RPMI7951 (cell line): Measurements from ENCODE around the gene PHLPP1. TPM values are rescaled to one million over a fixed set of nuclear protein-coding genes. Genes with fewer than 3 reads are reported as not detected.

ENCODE experiments used
- DNase-seq: peaks from one replicate; pipeline ENCODE4 v3.0.0-alpha.2; 2012; ENCODE audit warnings: low read depth
- total RNA-seq: library from RNA; depleted of rRNA; stranded (reverse); fragments of >200 nt; shearing (Covaris generic); gene quantifications from 2 replicates; pipeline ENCODE4 v1.2.3, GENCODE V29; 2014

The PHLPP1 gene
- total RNA-seq, 1 experiment from 2014 or later, result 4.3 TPM

- DNase-seq, result no peak
These were observed 57.7 kb downstream of the PHLPP1 start for GRCh38 chr18:62772860-62773584.

- DNase-seq, result no peak
These were observed 58.4 kb downstream of the PHLPP1 start for GRCh38 chr18:62773691-62774090.

- no peak for DNase-seq
These were observed 60.8 kb downstream of the PHLPP1 start for GRCh38 chr18:62776024-62776570.

- no peak for DNase-seq
These were observed 62.5 kb downstream of the PHLPP1 start for GRCh38 chr18:62777814-62778213.

- DNase-seq, result no peak
These were observed 63.9 kb downstream of the PHLPP1 start for GRCh38 chr18:62778976-62779869.

DNA sequence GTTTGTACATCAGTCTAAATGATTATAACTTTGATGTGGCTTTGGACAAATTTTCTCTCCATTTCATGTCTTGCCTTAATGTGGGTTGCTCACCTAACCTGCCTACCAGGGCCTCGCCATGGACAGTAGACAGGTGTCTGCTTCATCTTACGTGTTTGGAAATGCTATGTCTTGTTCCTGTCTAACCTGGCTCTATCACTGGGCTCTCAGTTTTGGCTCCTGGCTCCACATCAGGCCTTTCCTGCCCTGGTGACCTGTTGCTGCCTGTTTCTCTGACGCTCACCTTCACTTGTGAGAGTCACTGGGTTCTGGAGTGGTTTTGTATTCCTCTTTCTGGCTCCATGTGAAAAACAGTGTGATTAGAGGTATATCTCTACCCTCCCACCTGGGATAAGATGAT, 65.9 kb downstream of the PHLPP1 start:
- DNase-seq, result no peak

- peak; percentile 51 for DNase-seq
These were observed 66.6 kb downstream of the PHLPP1 start for GRCh38 chr18:62781893-62782292.

DNA sequence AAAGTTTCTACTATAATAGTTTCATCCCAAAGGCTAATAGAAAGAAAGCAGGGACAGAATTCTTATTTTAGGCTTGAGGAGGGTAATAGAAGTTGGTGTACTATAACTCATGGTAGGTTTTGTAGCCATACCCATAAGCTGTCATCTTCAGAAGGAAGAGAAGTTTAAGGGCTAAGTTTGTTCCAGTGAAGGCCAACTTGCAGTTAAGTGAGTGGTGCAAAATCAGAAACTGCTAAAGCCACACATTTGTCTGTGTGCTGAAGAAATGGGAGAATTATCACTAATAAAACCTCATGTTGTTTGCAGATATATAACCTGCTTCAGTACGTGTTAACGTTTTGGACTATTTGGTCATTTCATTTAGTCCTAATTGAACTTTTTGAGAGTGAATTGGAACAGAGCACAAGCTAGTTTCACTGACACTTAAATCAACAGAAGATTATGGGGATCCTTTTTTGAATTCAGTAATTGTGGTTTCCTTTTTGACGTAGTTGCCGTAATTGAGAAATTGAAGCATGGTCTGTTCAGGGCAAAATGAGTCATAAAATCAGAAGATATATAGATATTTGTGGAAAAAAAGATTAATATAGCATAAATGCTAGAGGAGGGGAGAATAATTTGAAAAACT, 69.1 kb downstream of the PHLPP1 start:
- DNase-seq, result peak; percentile 13

DNA sequence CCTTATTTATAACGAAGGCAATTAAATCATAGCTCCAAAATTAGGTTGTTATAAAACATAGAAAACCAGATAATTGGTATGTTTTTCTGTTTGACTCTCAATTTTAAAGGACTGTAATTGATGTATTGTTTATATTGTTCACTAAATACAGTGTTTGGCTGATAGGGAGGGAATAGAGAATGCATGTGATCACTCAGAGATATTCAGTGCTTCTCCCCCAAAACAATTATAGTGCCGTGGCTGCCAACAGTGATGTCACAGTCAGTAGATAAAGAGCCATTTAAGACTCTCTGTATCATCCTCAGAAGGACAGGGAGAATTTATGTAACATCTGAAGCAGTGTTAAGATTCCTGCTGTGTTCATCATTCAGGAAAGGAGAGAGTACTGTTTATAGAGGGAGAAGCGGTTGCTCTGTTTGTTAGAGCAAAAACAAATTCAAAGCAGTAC, 69.6 kb downstream of the PHLPP1 start:
- DNase-seq, result peak; percentile 57

GRCh38 chr18:62786689-62787088, 71.3 kb downstream of the PHLPP1 start:
- DNase-seq, result no peak

DNA sequence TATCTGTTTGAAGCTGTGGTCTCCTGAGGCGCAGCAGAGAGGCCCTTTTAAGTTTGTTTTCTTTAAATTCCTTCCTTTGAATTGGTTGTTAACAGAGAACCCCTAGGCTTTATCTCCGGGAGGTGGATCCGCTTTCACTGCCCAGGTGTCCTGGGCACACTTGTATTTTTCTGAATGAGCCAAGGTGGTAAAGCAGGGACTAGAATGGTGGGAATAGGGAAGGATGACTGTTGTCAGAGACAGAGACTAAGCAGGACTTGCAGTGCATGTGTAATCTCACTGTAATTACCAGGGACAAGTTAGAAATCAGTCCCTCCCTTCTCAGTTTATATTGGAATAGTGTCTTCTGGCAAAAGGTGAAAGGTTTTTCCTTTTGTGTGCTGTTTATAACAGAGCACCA, 72.8 kb downstream of the PHLPP1 start:
- DNase-seq, result no peak

DNA sequence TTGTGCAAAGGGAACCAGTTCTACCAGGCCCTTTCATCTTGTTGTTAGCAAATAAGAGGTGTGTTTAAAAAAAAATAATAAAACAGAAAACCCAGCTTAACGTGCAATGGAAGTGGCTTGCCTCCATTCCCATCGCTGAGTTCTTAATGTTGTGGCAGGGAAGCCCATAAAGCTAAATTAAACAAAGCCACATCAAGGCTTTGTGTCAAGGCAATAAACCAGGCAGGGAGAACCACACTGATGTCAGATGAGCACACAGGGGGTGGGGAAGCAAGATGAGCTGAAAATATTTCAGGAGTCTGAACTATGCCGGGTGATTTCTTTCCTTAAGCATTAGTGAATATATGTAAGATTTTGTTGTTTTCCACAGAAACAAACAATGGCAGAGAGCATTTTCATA, 73.5 kb downstream of the PHLPP1 start:
- DNase-seq, result peak; percentile 54

DNA sequence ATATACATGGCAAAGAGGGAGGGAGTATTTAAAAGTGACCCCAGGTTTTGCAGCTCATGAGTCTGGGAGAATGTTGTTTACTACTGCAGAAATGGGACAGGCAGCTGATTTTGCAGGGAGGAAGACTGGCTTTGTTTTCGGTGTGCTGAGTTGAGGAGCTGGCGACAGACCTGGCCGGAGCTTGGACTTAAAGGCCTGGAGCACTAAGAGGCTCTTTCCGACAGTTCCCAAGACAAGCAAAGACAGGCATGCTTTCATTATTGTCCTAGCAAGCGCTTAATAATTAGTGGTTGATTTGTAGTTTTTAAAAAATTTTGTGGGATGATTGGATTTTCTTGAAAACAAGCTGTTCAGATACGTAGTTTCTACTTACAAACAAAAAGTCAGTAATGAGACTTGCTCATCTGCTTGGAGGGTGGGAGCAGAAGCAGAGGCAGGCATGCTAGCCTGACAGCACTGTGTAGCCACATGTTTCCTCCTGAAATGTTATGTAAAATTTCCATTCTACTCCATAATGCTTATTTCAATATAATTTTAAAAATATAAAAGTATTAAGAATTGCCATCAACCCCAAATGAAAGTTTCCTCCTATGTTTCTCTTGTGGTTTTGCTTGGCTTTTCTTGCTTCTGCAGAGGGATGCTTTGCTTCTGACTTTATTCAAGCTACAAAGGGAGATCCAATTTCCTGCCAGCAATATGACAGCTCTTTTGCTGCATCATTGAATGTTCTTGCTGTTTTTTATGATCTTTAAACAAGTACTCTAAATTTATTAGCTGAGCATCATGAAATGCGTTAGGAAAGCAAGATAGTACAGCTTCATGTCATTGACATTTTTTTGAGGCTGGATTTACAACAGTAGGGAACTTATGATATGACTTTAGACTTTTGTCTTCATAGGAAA, 75.8 kb downstream of the PHLPP1 start:
- DNase-seq, result no peak

GRCh38 chr18:62792016-62792415, 76.7 kb downstream of the PHLPP1 start:
- DNase-seq, result no peak

DNA sequence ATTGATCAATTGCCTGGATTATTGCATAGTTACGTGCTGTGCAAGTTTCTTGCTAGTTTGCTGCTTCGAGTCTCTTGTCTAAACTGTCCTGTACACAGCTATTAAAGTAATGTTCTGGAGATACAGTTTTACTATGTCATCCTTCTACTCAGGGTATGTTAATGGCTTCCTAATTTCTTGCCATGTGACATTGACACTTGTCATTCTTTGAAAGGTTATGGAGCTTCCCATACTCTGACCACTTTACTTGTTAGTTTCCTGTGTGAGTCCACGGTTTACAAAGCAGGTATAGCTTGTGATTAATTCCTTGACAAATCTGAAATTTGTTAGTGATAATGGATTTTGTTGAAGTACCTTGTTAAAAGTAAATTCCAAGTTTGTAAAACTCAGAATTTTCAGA, 80.5 kb downstream of the PHLPP1 start:
- no peak for DNase-seq

GRCh38 chr18:62796216-62796621, 80.9 kb downstream of the PHLPP1 start:
- no peak for DNase-seq

- no peak for DNase-seq
These were observed 82.0 kb downstream of the PHLPP1 start for GRCh38 chr18:62797329-62797728.

DNA sequence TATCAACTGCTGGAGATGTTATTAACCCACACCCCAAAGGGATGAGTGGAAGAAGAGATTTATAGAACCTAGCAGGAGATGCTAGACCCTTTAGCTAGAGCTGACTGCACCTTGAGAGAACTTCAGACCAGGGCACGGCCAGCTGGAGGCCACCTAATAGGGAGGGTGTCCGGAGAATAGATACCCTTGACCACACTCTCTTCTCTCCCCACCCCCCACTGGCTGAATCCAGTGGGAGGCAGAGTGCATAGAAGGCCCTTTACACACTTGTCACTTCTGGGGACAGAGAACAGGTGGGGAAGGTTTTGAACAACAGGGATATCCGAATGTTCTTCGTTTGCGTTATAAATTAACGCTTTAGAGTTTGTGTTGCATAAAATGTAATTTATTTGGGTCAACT, 84.6 kb downstream of the PHLPP1 start:
- DNase-seq, result no peak

- no peak for DNase-seq
These were observed 87.2 kb downstream of the PHLPP1 start for GRCh38 chr18:62802523-62802922.

DNA sequence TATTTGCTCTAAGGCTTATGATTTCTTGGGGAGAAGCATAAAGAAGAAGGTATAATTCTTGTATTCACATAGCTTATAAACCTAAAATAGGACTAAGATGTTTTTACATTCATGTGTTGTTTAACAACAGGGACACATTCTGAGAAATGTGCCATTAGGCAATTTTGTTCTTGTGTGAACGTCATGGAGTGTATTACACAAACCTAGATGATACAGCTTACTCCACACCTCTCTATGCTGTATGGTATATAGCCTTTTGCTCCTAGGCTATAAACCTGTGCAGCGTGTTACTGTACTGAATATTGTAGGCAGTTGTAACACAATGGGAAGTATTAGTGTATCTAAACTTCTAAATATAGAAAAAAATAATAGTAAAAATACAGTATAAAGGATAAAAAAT, 92.1 kb downstream of the PHLPP1 start:
- DNase-seq, result no peak

DNA sequence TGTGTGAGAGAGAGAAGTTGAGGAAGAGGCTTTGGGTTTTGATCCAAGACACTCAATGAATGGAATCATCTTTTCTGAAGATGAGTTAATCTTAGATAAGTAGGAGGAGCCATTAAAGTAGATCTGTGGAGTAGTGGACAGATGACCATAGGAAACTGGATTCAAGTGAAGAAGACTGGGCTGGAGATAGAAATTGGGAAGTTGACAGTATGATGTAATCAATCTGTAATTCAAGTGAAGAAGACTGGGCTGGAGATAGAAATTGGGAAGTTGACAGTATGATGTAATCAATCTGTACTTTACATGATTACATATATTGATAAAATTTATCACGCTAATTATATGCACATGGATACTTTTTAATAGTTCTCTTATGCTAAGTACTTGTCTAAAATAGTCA, 92.8 kb downstream of the PHLPP1 start:
- DNase-seq, result no peak
